HT1080 (cell line): Measurements from ENCODE around the gene APC. TPM values are rescaled to one million over a fixed set of nuclear protein-coding genes. Genes with fewer than 3 reads are reported as not detected.
"Not testable (repeated sequence)": the region's sequence is repeated elsewhere in the genome, so short reads cannot be mapped to it uniquely, and the experiment has no call there.

Experiments
- DNase-seq: peaks from one replicate; pipeline ENCODE4 v3.0.0-alpha.2; 2015; ENCODE audit warnings: low read depth
- total RNA-seq: library from RNA; depleted of rRNA; stranded (reverse); fragments of >200 nt; shearing (Covaris generic); gene quantifications from 2 replicates; pipeline ENCODE4 v1.2.3, GENCODE V29; 2014

The APC gene
- total RNA-seq, 1 experiment from 2014 or later: 28.9 TPM

- DNase-seq: no peak
Observed at GRCh38 chr5:112849912-112850311, 112.2 kb downstream of the APC start.

DNA sequence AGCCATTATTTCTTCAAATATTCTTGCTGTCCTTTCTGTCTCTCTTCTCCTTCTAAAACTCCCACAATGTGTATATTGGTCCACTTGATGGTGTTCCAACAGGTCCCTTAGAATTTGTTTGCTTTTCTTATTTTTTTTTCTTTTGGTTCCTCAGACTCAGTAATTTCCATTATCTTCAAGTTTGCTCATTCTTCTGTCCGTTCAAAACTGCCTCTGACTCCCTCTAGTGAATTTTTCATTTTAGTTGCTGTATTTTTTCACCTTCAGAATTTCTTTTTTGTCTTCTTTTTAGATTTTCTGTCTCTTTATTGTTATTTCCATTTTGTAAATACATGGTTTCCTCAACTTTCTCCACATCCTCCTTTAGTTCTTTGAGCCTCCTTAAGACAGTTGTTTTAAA, 117.0 kb downstream of the APC start:
- DNase-seq: no peak

GRCh38 chr5:112857866-112858265, 120.2 kb downstream of the APC start:
- no peak for DNase-seq

- not testable (repeated sequence) for DNase-seq
Observed at GRCh38 chr5:112860571-112860928, 122.9 kb downstream of the APC start.

DNA sequence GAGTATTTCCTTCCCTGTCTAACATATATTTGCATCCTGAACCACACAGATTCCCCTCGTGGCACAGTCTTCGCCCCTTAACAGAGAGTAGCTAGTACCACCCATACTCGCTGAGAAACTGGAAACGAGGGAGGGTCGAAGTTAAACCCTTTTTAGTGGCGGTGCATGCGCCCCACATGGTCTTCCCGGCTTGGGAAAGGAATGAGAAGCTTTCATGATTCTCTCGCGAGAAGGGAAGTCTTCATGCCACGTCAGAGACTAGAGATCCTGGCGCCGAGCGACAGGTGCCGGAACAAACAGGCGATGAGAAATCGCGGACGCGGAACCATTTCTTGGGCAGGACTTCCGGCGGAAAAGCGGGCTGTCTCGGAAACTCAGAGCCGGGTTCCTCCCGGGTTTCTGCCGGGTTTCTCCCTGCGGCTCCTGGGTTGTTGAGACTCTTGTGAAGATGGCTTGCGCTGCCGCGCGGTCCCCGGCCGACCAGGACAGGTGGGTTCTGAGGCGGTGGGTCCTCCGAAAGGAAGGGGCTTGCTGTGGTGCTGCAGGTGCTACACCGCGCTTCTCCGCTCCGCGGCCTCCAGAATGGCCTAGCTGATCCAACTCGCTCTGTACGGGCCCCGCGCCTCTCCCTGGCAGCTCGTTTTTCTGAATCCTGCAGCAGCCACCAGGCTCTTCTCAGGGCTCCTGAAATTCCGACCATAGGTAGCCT, 123.4 kb downstream of the APC start, which contains the start of gene SRP19:
TSS of gene SRP19 (plus strand) at position 359 of the 709 bp plus-strand sequence. CDS start at position 449, 90 bp downstream.
- DNase-seq: peak; percentile 95

- DNase-seq: no peak
Observed at GRCh38 chr5:112861638-112861985, 123.9 kb downstream of the APC start.

DNA sequence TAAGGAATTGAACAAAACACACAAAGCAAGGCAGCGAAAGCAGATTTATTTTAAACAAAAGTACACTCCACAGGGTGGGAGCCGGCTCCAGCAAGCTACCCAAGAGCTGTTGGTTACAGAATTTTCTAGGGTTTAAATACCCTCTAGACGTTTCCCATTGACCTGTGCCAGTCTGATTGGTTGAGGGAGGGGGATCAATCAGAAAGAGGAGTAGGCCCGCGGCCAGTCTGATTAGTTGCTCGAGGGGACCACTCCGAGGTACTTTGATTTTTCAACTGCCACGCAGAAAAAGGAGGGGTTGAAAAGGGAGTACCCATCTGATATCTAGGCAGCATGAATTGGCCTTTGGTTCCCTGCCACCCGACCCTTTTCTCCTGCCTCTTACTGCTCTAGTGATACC, 124.4 kb downstream of the APC start:
- DNase-seq: peak; percentile 13

DNA sequence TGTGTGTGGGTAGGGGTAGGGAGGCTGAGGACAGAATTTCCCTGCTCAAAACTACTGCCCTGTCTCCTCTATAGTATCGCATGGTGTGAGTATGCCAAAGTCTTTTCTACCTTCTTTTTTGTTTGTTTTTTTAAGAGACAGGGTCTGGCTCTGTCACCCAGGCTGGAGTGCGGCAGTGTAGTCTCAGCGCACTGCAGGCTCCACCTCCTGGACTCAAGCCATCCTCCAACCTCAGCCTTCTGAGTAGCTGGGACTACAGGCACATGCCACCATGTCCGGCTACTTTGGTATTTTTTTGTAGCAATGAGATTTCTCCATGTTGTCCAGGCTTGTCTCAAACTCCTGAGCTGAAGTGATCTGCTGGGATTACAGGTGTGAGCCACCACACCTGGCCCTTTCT, 125.9 kb downstream of the APC start:
- DNase-seq: no peak

DNA sequence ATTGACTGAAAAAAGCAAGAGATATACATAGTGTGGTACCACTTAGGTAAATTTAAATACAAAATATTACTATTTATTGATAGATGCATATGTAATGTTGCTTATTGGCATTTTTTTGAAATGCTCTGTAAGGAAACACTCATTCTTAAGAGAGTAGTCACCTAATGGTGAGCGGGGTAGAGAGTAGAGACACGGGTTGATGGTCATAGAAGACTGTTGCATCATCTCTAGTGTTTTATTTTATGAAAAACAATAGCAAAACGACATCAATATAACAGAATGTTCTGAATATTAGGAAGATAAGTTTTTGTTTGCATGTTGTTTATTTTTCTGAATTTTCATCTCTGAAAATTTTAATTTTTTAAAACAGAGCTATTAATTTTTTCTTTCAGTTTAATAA, 127.4 kb downstream of the APC start:
- no peak for DNase-seq

GRCh38 chr5:112866739-112867138, 129.1 kb downstream of the APC start:
- no peak for DNase-seq

GRCh38 chr5:112867411-112867810, 129.7 kb downstream of the APC start:
- DNase-seq: no peak

DNA sequence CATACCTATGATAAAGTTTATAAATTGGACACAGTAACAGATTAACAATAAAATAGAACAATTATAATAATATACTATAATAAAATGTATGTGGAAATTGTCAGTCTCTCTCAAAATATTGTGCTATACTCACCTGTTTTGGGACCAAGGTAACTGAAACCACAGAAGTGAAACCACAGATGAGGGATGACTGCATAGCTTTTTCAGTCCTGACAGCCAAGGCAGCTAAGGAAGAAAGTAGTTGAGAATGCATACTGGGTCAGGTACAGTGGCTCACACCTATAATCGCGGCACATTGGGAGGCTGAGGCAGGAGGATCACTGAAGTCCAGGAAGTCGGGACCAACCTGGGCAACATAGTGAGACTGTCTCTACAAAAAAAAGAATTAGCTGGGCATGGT, 132.3 kb downstream of the APC start:
- no peak for DNase-seq

DNA sequence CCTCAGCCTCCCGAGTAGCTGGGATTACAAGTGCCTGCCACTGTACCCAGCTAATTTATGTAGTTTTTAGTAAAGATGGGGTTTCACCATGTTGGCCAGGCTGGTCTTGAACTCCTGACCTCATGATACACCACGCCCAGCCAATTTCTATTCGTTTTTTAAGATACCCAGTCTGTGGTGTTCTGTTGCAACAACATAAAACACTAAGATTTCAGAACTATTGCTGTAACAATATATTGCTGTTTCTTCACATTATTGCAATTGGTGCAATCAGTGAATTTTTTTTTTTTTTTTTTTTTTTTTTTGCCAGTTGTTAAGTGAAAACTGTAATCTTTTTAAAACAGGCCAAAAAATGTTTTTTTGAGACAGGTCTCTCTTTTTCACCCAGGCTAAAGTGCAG, 133.3 kb downstream of the APC start:
- DNase-seq: no peak

DNA sequence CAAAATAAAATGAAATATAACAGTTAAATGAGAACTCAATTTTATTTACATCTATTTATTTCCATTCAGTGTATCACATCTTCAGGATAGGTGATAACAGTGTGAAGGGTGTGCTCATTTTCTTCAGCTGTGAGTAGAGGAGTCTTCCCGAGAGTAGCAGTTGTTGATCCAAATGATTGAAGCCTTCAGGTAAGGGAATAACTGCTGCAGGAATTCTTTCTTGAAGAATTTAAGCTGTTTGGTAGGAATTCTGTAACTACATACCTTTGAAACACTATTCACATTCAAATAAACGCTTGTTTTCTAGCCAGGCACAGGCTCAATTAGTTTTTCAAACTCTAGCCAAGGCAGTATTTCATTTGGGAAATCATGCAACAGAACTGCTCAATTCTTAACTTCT, 138.7 kb downstream of the APC start:
- no peak for DNase-seq

DNA sequence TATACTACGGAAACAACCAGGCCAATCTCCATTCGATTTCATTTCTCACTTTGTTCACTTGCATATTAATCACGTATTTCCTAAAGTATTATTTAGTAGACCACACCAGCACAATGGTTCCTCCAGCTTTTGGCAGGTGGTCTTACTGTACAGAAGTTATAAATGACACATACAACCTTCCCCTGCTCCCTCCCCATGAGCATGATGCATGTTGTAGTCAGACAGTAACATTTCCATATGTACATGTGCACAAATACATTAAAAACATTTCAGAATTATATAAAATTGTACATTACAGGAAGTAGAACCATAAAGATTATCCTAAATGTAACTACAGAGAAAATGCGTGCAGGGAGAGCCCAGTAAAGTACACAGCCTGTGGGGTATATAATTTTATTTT, 140.4 kb downstream of the APC start:
- no peak for DNase-seq

DNA sequence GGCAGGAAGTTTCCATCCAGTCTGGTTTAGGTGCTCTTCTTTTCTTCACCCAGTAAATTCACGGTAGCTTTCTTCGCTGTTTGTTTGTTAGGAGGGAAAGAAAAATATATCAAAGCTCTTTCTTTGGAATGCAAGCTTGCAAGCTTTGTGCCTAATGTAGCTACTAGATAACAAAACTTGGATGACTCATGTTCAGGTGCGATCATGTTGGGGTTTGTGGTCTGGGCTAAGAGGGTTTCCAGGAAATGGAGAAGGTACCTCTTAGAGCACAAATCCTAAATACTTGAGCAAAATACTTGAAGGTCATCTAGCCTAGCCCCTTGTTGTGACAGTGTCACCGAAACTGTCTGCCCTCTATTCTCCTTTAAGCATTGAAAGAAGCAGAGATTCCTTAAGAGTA, 141.1 kb downstream of the APC start:
- peak; percentile 44 for DNase-seq

DNA sequence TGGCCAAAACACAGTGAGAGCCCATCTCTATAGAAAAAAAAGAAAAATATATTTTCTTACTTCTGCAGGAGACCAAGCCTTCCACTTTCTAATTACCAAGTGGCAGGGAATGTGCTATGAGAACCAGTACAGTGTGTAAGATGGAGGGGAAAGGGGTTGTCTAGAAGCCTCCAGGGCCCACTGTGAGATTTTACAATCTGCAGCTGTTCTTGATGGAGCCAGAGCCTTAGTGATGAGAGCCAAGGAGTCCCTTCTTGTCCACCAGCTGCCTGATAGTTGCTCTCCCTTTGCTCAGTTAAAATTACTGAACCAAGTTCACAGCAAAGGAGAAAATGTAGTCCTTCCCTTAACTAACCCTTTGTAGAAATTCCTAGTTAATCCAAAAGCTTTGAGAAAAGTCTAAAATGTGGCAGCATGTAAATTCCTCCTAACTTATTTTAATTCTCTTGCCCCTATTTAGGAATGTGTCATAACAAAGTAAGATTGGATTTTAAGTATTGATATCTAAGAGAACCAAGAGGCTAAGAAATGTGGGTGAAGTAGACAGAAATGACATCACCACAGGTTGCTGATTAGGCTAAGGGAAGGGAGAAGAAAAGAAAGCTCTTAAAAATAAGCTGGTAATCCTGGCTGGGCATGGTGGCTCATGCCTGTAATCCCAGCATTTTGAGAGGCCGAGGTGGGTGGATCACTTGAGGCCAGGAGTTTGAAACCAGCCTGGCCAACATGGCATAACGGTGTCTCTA, 142.7 kb downstream of the APC start:
- DNase-seq: no peak

GRCh38 chr5:112883192-112883591, 145.5 kb downstream of the APC start:
- no peak for DNase-seq

GRCh38 chr5:112885001-112885400, 147.3 kb downstream of the APC start:
- no peak for DNase-seq

- DNase-seq: no peak
Observed at GRCh38 chr5:112886975-112887374, 149.3 kb downstream of the APC start.

- DNase-seq: not testable (repeated sequence)
Observed at GRCh38 chr5:112892066-112892465, 154.4 kb downstream of the APC start.

GRCh38 chr5:112892776-112893175, 155.1 kb downstream of the APC start:
- no peak for DNase-seq

- DNase-seq: no peak
Observed at GRCh38 chr5:112895682-112896081, 158.0 kb downstream of the APC start.
